ENCODE measurements around the gene ERICH4.

DNA sequence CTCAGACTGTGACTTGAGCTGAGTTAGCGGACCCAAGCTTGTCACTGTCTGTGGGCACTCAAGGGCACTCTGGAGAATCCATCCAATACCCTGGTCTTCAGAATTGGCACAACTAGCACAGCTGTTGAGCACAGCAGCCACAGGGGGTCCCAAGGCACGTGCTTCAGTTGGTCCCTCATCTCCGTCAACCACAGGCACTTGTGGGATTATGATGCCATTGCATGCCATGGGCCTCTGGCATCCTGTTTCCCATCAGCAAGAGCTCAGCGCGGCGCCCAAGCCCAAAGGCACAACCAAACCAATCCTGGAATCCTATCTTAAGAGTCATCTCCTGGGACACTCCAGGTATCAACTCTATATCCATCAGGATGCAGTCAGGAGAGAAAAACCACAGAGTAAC, 12.0 kb upstream of the ERICH4 start:
- TF ChIP-seq POLR2A (IDR thresholded peaks at IDR 0.05): no peak
- TF ChIP-seq, protein P1, sequence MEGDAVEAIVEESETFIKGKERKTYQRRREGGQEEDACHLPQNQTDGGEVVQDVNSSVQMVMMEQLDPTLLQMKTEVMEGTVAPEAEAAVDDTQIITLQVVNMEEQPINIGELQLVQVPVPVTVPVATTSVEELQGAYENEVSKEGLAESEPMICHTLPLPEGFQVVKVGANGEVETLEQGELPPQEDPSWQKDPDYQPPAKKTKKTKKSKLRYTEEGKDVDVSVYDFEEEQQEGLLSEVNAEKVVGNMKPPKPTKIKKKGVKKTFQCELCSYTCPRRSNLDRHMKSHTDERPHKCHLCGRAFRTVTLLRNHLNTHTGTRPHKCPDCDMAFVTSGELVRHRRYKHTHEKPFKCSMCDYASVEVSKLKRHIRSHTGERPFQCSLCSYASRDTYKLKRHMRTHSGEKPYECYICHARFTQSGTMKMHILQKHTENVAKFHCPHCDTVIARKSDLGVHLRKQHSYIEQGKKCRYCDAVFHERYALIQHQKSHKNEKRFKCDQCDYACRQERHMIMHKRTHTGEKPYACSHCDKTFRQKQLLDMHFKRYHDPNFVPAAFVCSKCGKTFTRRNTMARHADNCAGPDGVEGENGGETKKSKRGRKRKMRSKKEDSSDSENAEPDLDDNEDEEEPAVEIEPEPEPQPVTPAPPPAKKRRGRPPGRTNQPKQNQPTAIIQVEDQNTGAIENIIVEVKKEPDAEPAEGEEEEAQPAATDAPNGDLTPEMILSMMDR (IDR thresholded peaks at IDR 0.05): no peak
- TF ChIP-seq POLR2AphosphoS5 (IDR thresholded peaks at IDR 0.05): no peak
